T-cell (primary cell): ENCODE results near the gene SIGLEC14. TPM values are rescaled to one million over a fixed set of nuclear protein-coding genes. Genes with fewer than 3 reads are reported as not detected.
"Not testable (repeated sequence)": the region's sequence is repeated elsewhere in the genome, so short reads cannot be mapped to it uniquely, and the experiment has no call there.

Source experiments
- ATAC-seq, 4 experiments: fragments of 200-7000 bp in 3 of 4; fragments of 150-1000 bp in 1 of 4; cut with Tn5 transposase; replicated peaks in 1 of 4; 1 replicate in 3 of 4; 2 replicates in 1 of 4; pipeline ENCODE4 v1.10.0; 2021; ENCODE audit warnings: moderate library complexity in 3 of 4, mild to moderate bottlenecking in 2 of 4, moderate number of reproducible peaks in 1 of 4
- CTCF ChIA-PET, 2 donors: fragments of 300-600 bp; sonication (Branson Sonifier 250); formaldehyde crosslinking; loops; one replicate each; lab custom pipeline; 2022; ENCODE audit warnings: antibody characterized with exemption in 2 of 2; lab: Charles Lee
- POLR2A ChIA-PET, 2 donors: fragments of 300-600 bp; sonication (Branson Sonifier 250); formaldehyde crosslinking; loops; one replicate each; lab custom pipeline; 2022; ENCODE audit warnings: antibody characterized with exemption in 2 of 2; lab: Charles Lee
- DNase-seq, 35 experiments: peaks; one replicate each; pipeline versions ENCODE4 v3.0.0 to v3.0.0-alpha.2; 2013 to 2023
- H3K27ac ChIP-seq: one replicate; pipeline ENCODE4 v1.5.1; 2013; ENCODE audit warnings: low read length
- H3K27me3 ChIP-seq, 2 experiments: replicated peaks in 1 of 2; 1 replicate in 1 of 2; 2 replicates in 1 of 2; pipeline versions ENCODE4 v1.6.1 to v1.7.0; 2013; ENCODE audit warnings: low read length in 1 of 2, mixed read lengths in 1 of 2; ENCODE audit not compliant: control insufficient read depth in 2 of 2, insufficient read depth in 2 of 2; ENCODE audit errors: extremely low read depth in 1 of 2
- H3K36me3 ChIP-seq, 2 donors: 1 replicate in 1 of 2; 2 replicates in 1 of 2; pipeline versions ENCODE4 v1.6.1 to v1.7.0; 2013; ENCODE audit warnings: low read length in 1 of 2; ENCODE audit not compliant: control insufficient read depth in 2 of 2, insufficient read depth in 1 of 2; ENCODE audit errors: extremely low read depth in 1 of 2
- H3K4me1 ChIP-seq, 2 experiments: 1 replicate in 1 of 2; 2 replicates in 1 of 2; pipeline versions ENCODE4 v1.6.1 to v1.7.0; 2013; ENCODE audit warnings: low read length in 2 of 2, mixed read lengths in 1 of 2; ENCODE audit not compliant: insufficient read depth in 2 of 2, control insufficient read depth in 1 of 2; ENCODE audit errors: extremely low read depth in 1 of 2
- H3K4me3 ChIP-seq, 2 donors: 1 replicate in 1 of 2; 2 replicates in 1 of 2; pipeline versions ENCODE4 v1.5.1 to v1.7.0; 2013; ENCODE audit warnings: mild to moderate bottlenecking in 2 of 2, low read length in 1 of 2, moderate library complexity in 1 of 2; ENCODE audit not compliant: control insufficient read depth in 1 of 2; ENCODE audit errors: extremely low read depth in 1 of 2
- H3K9me3 ChIP-seq: 2 replicates; pipeline ENCODE4 v1.7.0; 2013
- H3K27ac Mint-ChIP-seq, 2 donors: one replicate each; pipeline ENCODE4 v1.8.0; 2020 to 2021; ENCODE audit warnings: mild to moderate bottlenecking in 2 of 2, mixed read lengths in 2 of 2
- H3K27me3 Mint-ChIP-seq, 2 donors: one replicate each; pipeline ENCODE4 v1.8.0; 2021 to 2022; ENCODE audit warnings: mixed read lengths in 2 of 2
- H3K36me3 Mint-ChIP-seq: one replicate; pipeline ENCODE4 v1.8.0; 2021; ENCODE audit warnings: mixed read lengths
- H3K4me1 Mint-ChIP-seq, 3 donors: one replicate each; pipeline ENCODE4 v1.8.0; 2020 to 2022; ENCODE audit warnings: mixed read lengths in 3 of 3, mild to moderate bottlenecking in 1 of 3
- H3K4me3 Mint-ChIP-seq, 3 donors: one replicate each; pipeline ENCODE4 v1.8.0; 2020 to 2022; ENCODE audit warnings: mild to moderate bottlenecking in 3 of 3, mixed read lengths in 3 of 3, moderate library complexity in 3 of 3
- H3K9me3 Mint-ChIP-seq, 3 donors: one replicate each; pipeline ENCODE4 v1.8.0; 2020 to 2022; ENCODE audit warnings: mixed read lengths in 3 of 3
- WGBS: methylation state at CpG from one replicate; pipeline ENCODE4 v1.1.5; 2013; ENCODE audit warnings: missing lambda C conversion rate; ENCODE audit not compliant: insufficient coverage; 5-methylcytosine and 5-hydroxymethylcytosine counted together
- total RNA-seq, 35 experiments: library from RNA in 6 of 35; stranded (reverse) in 6 of 35; fragments of 120-200 nt in 1 of 35; gene quantifications; one replicate each; pipeline versions ENCODE4 v1.2.1 to v1.2.4 and lab custom pipeline; 2013 to 2026

Gene SIGLEC14
- total RNA-seq, 5 donors from 2014 or later (not counting 1 experiment from before 2014, with no cell fraction given): 0.68 to 1.1 (median 0.93) TPM; not detected in 2

DNA sequence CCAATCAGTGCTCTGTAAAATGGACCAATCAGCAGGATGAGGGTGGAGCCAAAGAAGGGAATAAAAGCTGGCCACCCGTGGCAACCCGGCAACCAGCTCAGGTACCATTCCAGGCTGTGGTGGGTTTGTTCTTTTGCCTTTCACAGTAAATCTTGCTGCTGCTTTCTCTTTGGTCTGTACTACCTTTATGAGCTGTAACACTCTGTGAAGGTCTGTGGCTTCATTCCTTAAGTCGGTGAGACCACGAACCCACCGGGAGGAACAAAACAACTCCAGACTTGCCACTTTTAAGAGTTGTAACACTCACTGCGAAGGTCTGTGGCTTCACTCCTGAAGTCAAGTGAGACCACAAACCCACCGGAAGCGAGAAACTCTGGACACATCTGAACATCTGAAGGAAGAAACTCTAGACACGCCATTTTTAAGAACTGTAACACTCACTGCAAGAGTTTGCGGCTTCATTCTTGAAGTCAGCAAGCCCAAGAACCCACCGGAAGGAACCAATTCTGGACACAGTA is 30.0 kb upstream of the SIGLEC14 start:
- H3K4me3 ChIP-seq: no peak overlapping the region
- H3K4me1 ChIP-seq: peaks cover 0 to 12% of the 10 kb centered on the region in 2 experiments
- Mint-ChIP-seq H3K4me1 (peaks cover 8 to 15% (median 13%) of the 10 kb centered on the region in 3 donors), H3K4me3 (peak overlapping the region; percentile 47 to 76 (median 61)), H3K36me3 (no peaks in the 10 kb centered on the region), H3K9me3 (peaks cover 0 to 9% (median 2%) of the 10 kb centered on the region in 3 donors), H3K27me3 (peaks cover 2 to 12% of the 10 kb centered on the region in 2 donors), H3K27ac (peak overlapping the region; percentile 76 to 80)
- peak in 18 of 35 experiments; percentile 14 to 63 (median 30) for DNase-seq
- POLR2A ChIA-PET: interaction anchor here in 1 of 2 donors (0.5 kb wide), 1 partner anchor 30 kb away, joined by 3 read pairs; no protein-coding TSS in a partner anchor
- peak; percentile 64 to 88 (median 76) for ATAC-seq
- WGBS: 5% methylated on average over 6 of the region's 11 CpGs
- no peaks in the 10 kb centered on the region for H3K27me3 ChIP-seq
- CTCF ChIA-PET: interaction anchor here in 1 of 2 donors (0.7 to 1.6 kb wide), 3 partner anchors 20 to 1069 kb away, joined by 3 to 5 read pairs (median 4); no protein-coding TSS in a partner anchor
- H3K36me3 ChIP-seq: no peaks in the 10 kb centered on the region
- H3K9me3 ChIP-seq: no peaks in the 10 kb centered on the region
- peak overlapping the region; percentile 45 for H3K27ac ChIP-seq

DNA sequence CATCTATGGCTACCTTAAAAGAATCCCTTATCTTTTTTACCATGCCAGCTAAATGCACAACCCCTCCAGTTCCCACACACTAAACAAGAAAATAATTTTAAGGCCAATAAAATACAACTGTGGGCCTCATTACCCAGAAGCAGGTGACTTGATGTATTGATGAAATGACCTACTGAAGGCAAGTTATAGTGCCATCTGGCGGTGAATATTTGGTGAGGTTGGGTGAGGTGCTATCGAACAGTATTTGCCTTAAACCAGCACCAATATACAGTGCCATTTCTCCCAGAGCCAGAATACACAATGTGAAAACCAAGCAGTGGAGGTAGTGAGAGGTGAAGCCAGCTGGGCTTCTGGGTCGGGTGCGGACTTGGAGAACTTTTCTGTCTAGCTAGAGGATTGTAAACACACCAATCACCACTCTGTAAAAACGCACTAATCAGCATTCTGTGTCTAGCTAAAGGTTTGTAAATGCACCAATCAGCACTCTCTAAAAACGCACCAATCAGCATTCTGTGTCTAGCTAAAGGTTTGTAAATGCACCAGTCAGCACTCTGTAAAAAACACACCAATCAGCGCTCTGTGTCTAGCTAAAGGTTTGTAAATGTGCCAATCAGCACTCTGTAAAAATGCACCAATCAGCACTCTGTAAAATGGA is 29.4 kb upstream of the SIGLEC14 start:
- H3K9me3 Mint-ChIP-seq, H3K27ac ChIP-seq, H3K36me3 Mint-ChIP-seq, H3K4me3 ChIP-seq, POLR2A ChIA-PET, H3K36me3 ChIP-seq, H3K27me3 ChIP-seq, ATAC-seq, H3K9me3 ChIP-seq: not testable (repeated sequence)
- Mint-ChIP-seq H3K4me1 (peaks cover 8 to 15% (median 13%) of the 10 kb centered on the region in 3 donors), H3K27me3 (peaks cover 2 to 12% of the 10 kb centered on the region in 2 donors), H3K4me3 (peak overlapping the region; percentile 47 to 76 (median 61)), H3K27ac (peak overlapping the region; percentile 76 to 80)
- CTCF ChIA-PET: interaction anchor here in 1 of 2 donors (0.7 to 1.6 kb wide), 3 partner anchors 19 to 1068 kb away, joined by 3 to 5 read pairs (median 4); no protein-coding TSS in a partner anchor
- WGBS: 40% methylated on average over 1 of the region's 7 CpGs
- peak in 1 of 35 experiments; percentile 31 for DNase-seq
- peaks cover 0 to 12% of the 10 kb centered on the region in 2 experiments for H3K4me1 ChIP-seq

- Mint-ChIP-seq H3K27ac (no peak overlapping the region), H3K36me3 (no peaks in the 10 kb centered on the region), H3K4me1 (no peaks in the 10 kb centered on the region), H3K9me3 (no peaks in the 10 kb centered on the region), H3K4me3 (no peak overlapping the region), H3K27me3 (peaks cover 18 to 29% of the 10 kb centered on the region in 2 donors)
- Histone ChIP-seq H3K36me3 (no peaks in the 10 kb centered on the region), H3K9me3 (no peaks in the 10 kb centered on the region), H3K4me3 (no peak overlapping the region), H3K27ac (no peak overlapping the region), H3K27me3 (peaks cover 0 to 16% of the 10 kb centered on the region in 2 experiments), H3K4me1 (no peaks in the 10 kb centered on the region)
- DNase-seq (no peak), ATAC-seq (no peak)
- ChIA-PET CTCF (interaction anchor here in 1 of 2 donors (0.9 kb wide), 1 partner anchor 11 kb away, joined by 4 read pairs; no protein-coding TSS in a partner anchor), POLR2A (no interaction called here)
- WGBS: no CpG with 5 or more reads among the region's 3 CpGs
Observed at GRCh38 chr19:51668216-51668615, 21.6 kb upstream of the SIGLEC14 start.

DNA sequence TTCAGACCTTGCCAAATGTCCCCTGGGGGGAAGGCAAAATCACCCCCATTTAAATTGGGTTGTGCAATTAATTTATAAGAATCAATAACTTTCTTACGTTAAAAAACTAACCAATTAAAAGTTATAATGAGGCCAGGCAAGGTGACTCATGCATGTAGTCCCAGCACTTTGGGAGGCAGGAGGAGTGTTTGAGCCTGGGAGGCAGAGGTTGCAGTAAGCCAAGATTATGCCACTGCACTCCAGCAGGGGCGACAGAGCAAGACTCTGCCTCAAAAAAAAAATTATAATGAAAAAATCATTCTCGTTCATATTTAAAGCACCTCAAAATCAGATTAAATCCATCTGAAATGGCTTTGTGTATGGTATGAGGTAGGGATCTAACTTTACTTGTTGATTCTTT is 18.4 kb upstream of the SIGLEC14 start:
- Mint-ChIP-seq H3K36me3 (no peaks in the 10 kb centered on the region), H3K27ac (no peak overlapping the region), H3K4me3 (no peak overlapping the region), H3K9me3 (no peaks in the 10 kb centered on the region), H3K4me1 (no peaks in the 10 kb centered on the region), H3K27me3 (peaks cover 25 to 42% of the 10 kb centered on the region in 2 donors)
- POLR2A ChIA-PET: no interaction called here
- CTCF ChIA-PET: no interaction called here
- H3K4me3 ChIP-seq: no peak overlapping the region
- DNase-seq (no peak), ATAC-seq (no peak)
- H3K27me3 ChIP-seq: peaks cover 0 to 26% of the 10 kb centered on the region in 2 experiments
- no peaks in the 10 kb centered on the region for H3K36me3 ChIP-seq
- no peaks in the 10 kb centered on the region for H3K9me3 ChIP-seq
- no peak overlapping the region for H3K27ac ChIP-seq
- WGBS: no CpG with 5 or more reads among the region's 3 CpGs
- peaks cover 0 to 2% of the 10 kb centered on the region in 2 experiments for H3K4me1 ChIP-seq

DNA sequence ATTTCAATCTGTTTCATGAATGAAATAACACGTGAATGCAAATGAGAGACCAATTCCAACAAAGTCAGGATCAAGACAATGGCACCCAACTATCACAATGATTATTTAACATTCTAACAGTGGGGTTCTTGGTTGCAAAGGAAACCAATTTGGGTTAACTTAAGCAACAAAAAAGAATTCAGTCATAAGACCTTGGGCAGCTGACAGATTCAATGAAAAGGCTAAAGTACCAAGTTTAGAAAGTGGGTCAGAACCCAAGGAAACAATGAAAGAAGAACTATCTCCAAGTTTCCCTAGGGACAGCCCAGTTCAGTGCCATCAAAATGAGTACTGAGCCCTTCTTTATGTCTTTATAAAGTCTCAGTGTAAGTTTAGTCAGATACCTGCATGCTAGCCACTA is 17.5 kb upstream of the SIGLEC14 start:
- POLR2A ChIA-PET: no interaction called here

DNA sequence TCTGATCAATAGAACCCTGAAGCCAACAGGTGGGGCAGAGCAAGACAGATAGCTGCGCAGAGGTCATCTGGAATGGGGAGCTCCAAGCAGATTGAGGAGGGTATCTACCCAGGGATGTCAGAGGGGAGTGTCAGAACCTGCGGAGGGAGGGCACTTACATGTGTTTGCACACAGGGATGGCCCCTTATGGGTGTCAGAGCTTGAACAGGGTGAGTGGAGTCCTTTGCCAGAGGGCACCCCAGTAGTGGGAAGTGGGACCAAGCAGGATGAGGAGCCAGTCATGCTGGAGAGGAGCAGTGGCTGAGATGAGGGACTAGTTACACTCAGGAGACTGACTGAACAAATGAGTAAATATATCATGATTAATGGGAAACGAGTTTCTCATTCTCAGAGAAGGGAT is 17.0 kb upstream of the SIGLEC14 start:
- no peaks in the 10 kb centered on the region for H3K36me3 ChIP-seq
- POLR2A ChIA-PET: no interaction called here
- H3K36me3 Mint-ChIP-seq: no peaks in the 10 kb centered on the region
- H3K4me3 Mint-ChIP-seq: no peak overlapping the region
- no peak for ATAC-seq
- no peak overlapping the region for H3K27ac ChIP-seq
- DNase-seq: no peak
- no peak overlapping the region for H3K4me3 ChIP-seq
- no peak overlapping the region for H3K27ac Mint-ChIP-seq
- CTCF ChIA-PET: no interaction called here
- H3K9me3 ChIP-seq: no peaks in the 10 kb centered on the region
- peaks cover 25 to 42% of the 10 kb centered on the region in 2 donors for H3K27me3 Mint-ChIP-seq
- no peaks in the 10 kb centered on the region for H3K9me3 Mint-ChIP-seq
- H3K4me1 Mint-ChIP-seq: no peaks in the 10 kb centered on the region
- peaks cover 0 to 2% of the 10 kb centered on the region in 2 experiments for H3K4me1 ChIP-seq
- WGBS: 44% methylated on average over 3 of the region's 3 CpGs
- peaks cover 0 to 22% of the 10 kb centered on the region in 2 experiments for H3K27me3 ChIP-seq

More for the DNA sequence above, 17.5 kb upstream of the SIGLEC14 start:
- no peak for ATAC-seq
- H3K27ac Mint-ChIP-seq: no peak overlapping the region
- H3K36me3 ChIP-seq: no peaks in the 10 kb centered on the region
- H3K4me1 ChIP-seq: peaks cover 0 to 2% of the 10 kb centered on the region in 2 experiments
- H3K4me3 Mint-ChIP-seq: no peak overlapping the region
- H3K4me3 ChIP-seq: no peak overlapping the region
- CTCF ChIA-PET: no interaction called here
- no peak for DNase-seq
- H3K4me1 Mint-ChIP-seq: no peaks in the 10 kb centered on the region
- H3K9me3 ChIP-seq: no peaks in the 10 kb centered on the region
- no peak overlapping the region for H3K27ac ChIP-seq
- H3K27me3 ChIP-seq: peaks cover 0 to 22% of the 10 kb centered on the region in 2 experiments
- no CpG with 5 or more reads among the region's 1 CpG for WGBS
- H3K36me3 Mint-ChIP-seq: no peaks in the 10 kb centered on the region
- no peaks in the 10 kb centered on the region for H3K9me3 Mint-ChIP-seq
- H3K27me3 Mint-ChIP-seq: peaks cover 25 to 42% of the 10 kb centered on the region in 2 donors
